Stimulated activated CD4-positive, alpha-beta T cell treated with anti-CD3 and anti-CD28 coated beads, TNF-alpha, amount 100 ng/mL, for 1 hour (primary cell): ENCODE results near the gene CD72.

Experiments
- DNase-seq, 3 donors: peaks; one replicate each; pipeline ENCODE4 v3.0.0-alpha.2; 2020; ENCODE audit warnings: low read depth in 3 of 3, low spot score in 1 of 3

CD72 gene, protein sequence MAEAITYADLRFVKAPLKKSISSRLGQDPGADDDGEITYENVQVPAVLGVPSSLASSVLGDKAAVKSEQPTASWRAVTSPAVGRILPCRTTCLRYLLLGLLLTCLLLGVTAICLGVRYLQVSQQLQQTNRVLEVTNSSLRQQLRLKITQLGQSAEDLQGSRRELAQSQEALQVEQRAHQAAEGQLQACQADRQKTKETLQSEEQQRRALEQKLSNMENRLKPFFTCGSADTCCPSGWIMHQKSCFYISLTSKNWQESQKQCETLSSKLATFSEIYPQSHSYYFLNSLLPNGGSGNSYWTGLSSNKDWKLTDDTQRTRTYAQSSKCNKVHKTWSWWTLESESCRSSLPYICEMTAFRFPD

GRCh38 chr9:35618325-35618727 is at the start of gene CD72:
CD72 (minus strand) TSS chr9:35618413; CDS start chr9:35618303, 110 bp downstream.
- no peak for DNase-seq

DNA sequence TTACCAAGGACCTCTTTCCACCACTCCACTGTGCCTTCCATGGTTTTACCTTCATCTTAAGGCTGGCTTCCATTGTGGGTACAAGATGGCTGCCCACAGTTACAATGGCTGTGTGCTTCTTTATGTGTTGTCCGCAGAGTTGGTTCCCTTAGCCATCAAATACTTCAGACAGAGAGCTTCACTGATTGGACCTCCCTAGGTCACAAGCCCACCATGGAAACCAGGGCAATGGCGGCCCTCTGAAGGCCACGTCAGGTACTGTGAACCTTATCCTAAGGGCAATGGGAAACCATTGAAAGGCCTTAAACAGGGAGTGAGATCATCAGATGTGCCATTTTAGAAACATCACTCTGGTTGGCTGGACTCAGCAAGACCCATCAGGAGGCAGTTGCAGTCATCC is 49.7 kb upstream of the CD72 start:
- DNase-seq, result no peak

DNA sequence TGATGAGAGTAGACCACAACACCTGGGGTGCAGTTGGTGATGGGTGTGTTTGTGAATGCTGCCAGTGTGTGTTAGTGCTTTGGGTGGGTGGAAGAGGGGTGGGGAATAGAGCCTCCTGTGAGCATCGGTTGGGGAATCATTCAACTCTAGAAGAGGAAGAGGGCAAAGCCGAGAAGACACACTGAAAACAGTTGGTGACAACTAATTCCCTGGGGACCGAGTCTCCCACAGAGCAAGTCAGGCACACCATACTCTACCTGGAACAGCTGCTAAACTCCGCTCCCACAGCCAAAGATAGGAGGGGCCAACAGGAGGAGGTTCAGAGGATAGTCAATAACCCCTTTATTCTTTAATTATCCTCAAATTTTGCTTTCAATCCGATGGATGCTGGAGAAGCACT is 48.3 kb upstream of the CD72 start:
- no peak for DNase-seq

GRCh38 chr9:35666045-35666444 is 47.8 kb upstream of the CD72 start:
- DNase-seq, result no peak

DNA sequence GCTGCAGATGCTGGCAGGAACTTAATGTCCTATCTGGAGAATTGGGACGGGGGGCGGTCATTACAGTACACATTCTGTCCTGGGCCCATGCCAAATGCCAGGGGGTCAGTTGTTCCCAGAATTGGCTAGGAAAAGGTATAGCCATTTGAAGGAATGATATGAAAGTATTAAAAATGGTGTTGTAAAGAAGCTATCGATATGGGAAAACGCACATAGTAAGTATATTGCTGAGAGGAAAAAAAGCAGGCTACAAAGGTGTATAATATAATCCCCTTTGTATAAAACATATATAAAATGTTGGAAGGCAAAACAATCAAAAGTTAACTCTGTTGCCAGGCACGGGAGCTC is 47.2 kb upstream of the CD72 start:
- DNase-seq, result no peak

DNA sequence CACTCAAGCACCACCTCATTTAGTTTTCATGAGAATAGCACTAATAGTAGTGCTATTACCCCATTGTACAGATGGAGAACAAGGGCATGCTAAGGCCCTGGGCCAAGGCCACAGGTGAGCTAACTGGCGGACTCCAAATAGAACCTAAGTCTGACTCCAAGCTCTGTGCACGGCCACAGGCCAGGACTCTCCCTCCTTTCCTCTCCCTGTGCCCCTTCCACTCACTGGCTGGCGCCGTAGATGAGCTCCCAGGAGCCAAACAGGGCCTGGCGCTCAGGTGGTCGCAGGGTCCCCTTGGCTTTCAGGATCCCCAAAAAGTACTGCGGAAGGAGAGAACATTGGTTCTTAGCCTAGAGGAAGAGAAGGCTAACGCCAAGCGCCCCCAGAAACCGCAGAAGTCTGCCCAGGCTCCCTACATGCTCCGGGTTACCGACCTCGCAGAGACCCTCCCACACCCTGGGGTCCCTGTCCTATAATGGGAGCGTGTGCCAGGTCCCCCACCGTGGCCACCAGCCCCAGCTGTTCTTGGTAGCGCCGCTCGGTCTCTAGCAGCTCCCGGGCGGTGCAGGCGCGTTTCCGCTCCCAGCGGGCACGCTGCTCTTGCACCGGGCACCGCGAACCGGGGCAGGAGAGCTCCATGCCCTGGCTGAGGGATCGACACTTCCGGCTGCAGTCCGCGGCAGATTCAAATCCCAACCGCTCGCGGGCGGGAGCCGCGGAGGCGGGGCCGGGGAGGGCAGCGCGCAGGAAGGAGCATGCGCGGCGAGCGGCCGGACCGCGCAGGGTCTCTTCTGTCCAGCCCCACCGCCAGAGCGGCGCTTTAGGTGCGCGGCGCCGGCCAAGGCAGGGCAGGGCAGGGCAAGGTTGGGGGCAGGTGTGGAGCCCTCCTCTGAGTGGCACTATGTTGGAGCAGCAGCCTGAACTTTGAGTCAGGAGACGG is 46.6 kb upstream of the CD72 start, which contains the start of gene ARHGEF39:
ARHGEF39 (minus strand) TSS at position 665 of the 940 bp plus-strand sequence; CDS start at position 639, 26 bp downstream.
- DNase-seq, result peak in 1 of 3 donors; percentile 51

GRCh38 chr9:35662437-35662836 is 44.2 kb upstream of the CD72 start:
- DNase-seq, result no peak

GRCh38 chr9:35661756-35662350 is 43.6 kb upstream of the CD72 start:
- DNase-seq, result no peak

DNA sequence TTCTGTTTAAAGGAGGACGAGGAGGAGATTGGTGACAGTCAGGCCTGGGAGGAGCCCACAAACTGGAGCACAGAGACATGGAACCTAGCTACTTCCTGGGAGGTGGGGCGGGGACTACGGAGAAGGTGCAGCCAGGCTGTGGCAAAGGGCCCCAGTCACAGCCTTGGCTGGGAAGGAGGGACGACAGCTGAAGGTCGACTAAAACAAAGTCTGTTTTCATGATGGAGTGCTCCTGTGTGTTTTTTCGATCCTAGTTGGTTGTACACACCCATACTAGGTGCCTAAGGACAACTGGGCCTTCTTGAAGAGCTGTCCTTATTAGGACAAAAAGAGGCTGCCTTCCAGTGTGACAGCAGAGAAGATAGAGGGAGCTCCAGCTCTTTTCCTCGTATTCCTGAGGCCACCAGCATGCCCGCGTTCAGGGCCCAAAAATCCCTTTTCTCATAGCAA is 42.8 kb upstream of the CD72 start:
- DNase-seq, result no peak

GRCh38 chr9:35659340-35659739 is 41.1 kb upstream of the CD72 start:
- no peak for DNase-seq

DNA sequence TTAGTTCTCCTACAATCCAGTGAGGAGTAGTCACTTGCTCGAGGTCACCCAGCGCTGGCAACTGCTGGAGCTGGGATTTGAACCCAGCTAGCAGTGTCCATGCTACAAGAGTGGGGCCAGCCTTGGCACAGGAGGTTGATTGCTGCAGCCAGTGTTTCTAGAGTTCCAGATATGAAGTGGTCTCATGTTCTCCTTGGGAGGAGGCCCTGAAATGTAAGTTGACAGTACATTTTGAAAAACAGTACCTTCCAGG is 40.7 kb upstream of the CD72 start:
- no peak for DNase-seq

DNA sequence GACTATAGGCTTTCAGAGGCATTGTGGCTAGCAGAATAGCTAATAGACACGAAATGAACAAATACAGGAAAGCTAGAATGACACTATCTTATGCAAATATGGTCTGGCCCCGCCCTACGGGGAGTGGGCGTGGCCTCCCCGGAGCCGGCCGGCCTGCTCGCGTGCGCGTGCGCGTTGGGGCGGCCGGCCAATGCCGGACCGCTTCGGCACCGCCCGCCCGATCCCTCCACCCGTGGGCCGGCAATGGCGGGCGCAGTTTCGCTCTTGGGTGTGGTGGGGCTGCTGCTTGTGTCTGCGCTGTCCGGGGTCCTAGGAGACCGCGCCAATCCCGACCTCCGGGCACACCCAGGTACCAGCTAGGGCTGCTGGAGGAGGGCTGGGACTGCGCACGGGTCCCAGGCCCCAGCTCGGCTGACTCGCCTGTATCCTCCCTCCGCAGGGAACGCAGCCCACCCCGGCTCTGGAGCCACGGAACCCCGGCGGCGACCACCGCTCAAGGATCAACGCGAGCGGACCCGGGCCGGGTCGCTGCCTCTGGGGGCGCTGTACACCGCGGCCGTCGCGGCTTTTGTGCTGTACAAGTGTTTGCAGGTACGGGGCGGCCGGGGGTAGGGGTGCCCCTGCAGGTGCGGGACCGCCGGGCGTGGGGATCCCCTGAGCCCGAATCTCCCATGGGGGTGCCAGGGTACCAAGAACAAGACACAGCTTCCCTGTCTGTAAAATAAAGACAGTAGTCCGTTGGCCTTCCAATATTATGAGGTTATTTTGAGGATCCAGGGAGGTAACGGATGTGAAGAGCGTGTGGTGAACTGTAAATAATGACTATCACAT is 40.1 kb upstream of the CD72 start, which contains the start of gene CCDC107:
CCDC107 (plus strand) TSS at position 156 of the 831 bp plus-strand sequence; CDS start at position 244, 88 bp downstream.
- peak; percentile 56 to 76 (median 68) for DNase-seq

- DNase-seq, result peak; percentile 75 to 85 (median 84)
Measured at GRCh38 chr9:35657546-35658136, 39.4 kb upstream of the CD72 start, which contains the start of gene RMRP. RMRP (minus strand) TSS chr9:35658019.

DNA sequence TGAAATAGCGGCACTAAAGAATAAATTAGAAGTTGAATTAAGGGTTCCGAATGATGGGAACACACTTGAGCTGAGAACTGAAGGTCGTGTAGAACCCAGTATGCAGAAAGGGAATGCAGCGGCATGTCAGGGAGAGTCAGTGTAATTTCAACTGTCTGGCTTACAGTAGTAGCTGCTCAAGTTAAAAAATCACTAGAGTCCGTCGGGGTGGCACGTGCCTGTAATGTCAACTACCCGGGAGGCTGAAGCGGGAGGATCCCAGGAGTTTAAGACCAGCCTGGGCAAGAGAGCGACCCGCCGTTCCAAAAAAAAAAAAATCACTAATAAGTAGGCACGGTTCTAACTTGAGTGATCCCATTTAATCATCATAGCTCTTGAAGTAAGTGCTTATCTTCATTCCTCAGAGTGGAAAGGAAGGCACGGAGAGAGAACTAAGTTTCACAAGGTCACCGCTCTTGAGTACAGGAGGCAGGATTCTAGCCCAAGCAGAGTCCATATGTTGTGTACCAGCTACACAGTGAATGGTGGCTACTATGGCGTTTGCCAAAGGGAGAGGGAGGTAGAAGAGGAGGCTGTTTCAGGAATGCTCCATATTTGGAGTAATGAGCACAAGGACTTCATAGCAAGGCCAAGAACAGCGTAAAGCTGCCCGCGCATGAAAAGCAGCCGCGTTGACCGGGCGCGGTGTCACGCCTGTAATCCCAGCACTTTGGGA is 38.8 kb upstream of the CD72 start:
- no peak for DNase-seq

- no peak for DNase-seq
Measured at GRCh38 chr9:35656348-35656747, 38.1 kb upstream of the CD72 start.

DNA sequence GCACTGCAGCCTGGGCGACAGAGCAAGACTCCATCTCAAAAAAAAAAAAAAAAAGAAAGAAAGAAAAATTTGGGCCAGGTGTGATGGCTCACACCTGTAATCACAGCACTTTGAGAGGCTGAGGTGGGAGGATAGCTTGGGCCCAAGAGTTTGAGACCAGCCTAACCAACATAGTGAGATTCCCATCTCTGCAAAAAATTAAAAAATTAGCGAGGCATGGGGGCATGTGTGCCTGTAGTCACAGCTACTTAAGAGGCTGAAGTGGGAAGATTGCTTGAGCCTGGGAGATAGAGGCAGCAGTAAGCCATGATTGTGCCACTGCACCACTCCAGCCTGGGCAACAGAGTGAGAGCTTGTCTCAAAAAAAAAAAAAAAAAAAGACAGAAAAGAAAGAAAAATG is 35.4 kb upstream of the CD72 start:
- no peak for DNase-seq

DNA sequence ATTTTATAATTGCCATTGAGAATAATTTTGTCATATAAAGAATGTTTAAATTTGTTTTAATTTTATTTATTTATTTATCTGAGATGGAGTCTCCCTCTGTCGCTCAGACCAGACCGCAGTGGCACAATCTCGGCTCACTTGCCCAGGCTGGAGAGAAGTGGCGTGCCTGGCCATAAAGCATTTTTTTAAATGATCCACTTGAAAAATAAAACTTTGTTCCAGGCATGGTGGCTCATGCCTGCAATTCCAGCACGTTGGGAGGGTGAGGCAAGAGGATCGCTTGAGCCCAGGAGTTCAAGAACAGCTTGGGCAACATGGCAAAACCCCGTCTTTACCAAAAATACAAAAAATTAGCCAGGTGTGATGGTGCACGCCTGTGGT is 34.6 kb upstream of the CD72 start:
- DNase-seq, result no peak

GRCh38 chr9:35651956-35652828 is 34.0 kb upstream of the CD72 start:
- no peak for DNase-seq
